ENCODE data around the gene PDCD1. TPM values are rescaled to one million over a fixed set of nuclear protein-coding genes. Genes with fewer than 3 reads are reported as not detected.

The PDCD1 gene
- total RNA-seq, 8 experiments from 2014 or later, result 0.11 to 0.49 (median 0.19) TPM; not detected in 1

- Histone ChIP-seq H3K4me1 (replicated peaks in 1 of 2) (peaks cover 4 to 17% of the 10 kb centered on the region in 2 donors), H3K27ac (no peak overlapping the region), H3K4me3 (peak overlapping the region in 1 of 5 donors; percentile 22)
- in situ Hi-C loops (cut with MboI; ENCODE audit: low pct_unique_long_range_greater_than_20kb in 2 of 9, low sequenced_read_pairs in 9 of 9, unreplicated experiment in 9 of 9), result no loop called here
- ATAC-seq (replicated peaks in 6 of 8), result no peak
- WGBS, 10 experiments, result 42 to 100% (median 67%) methylated on average over 1 to 34 of the region's 37 CpGs; no CpG with 5 or more reads in 1 of the 10 experiments
Measured at GRCh38 chr2:241844831-241845578, 13.7 kb downstream of the PDCD1 start.

- peaks cover 4 to 17% of the 10 kb centered on the region in 2 donors for H3K4me1 ChIP-seq (replicated peaks in 1 of 2)
- H3K27ac ChIP-seq, result no peak overlapping the region
- peak overlapping the region; percentile 1 to 22 (median 10) for H3K4me3 ChIP-seq
- peak; percentile 93 to 98 (median 96) for ATAC-seq (replicated peaks in 6 of 8)
- 0 to 16% (median 11%) methylated on average over 1 to 14 of the region's 65 CpGs; no CpG with 5 or more reads in 4 of the 10 experiments for WGBS, 10 experiments
- in situ Hi-C loops (cut with MboI; ENCODE audit: low pct_unique_long_range_greater_than_20kb in 2 of 9, low sequenced_read_pairs in 9 of 9, unreplicated experiment in 9 of 9), result no loop called here
Measured at GRCh38 chr2:241844066-241844728, 14.5 kb downstream of the PDCD1 start.

GRCh38 chr2:241843321-241844065, 15.2 kb downstream of the PDCD1 start:
- 20 to 36% methylated on average over 1 to 9 of the region's 52 CpGs; no CpG with 5 or more reads in 8 of the 10 experiments for WGBS, 10 experiments
- Histone ChIP-seq H3K4me1 (replicated peaks in 1 of 2) (peaks cover 4 to 17% of the 10 kb centered on the region in 2 donors), H3K27ac (no peak overlapping the region), H3K4me3 (peak overlapping the region in 1 of 5 donors; percentile 22)
- in situ Hi-C loops (cut with MboI; ENCODE audit: low pct_unique_long_range_greater_than_20kb in 2 of 9, low sequenced_read_pairs in 9 of 9, unreplicated experiment in 9 of 9), result no loop called here
- ATAC-seq (replicated peaks in 6 of 8), result peak in 4 of 8 experiments; percentile 3 to 62 (median 55)

GRCh38 chr2:241842620-241843211, 16.0 kb downstream of the PDCD1 start:
- H3K4me3 ChIP-seq, result no peak overlapping the region
- no peak overlapping the region for H3K27ac ChIP-seq
- in situ Hi-C loops (cut with MboI; ENCODE audit: low pct_unique_long_range_greater_than_20kb in 2 of 9, low sequenced_read_pairs in 9 of 9, unreplicated experiment in 9 of 9), result no loop called here
- 43 to 100% (median 75%) methylated on average over 1 to 18 of the region's 29 CpGs; no CpG with 5 or more reads in 4 of the 10 experiments for WGBS, 10 experiments
- ATAC-seq (replicated peaks in 6 of 8), result peak in 4 of 8 experiments; percentile 1 to 31 (median 11)
- H3K4me1 ChIP-seq (replicated peaks in 1 of 2), result peaks cover 4 to 17% of the 10 kb centered on the region in 2 donors

- no peak overlapping the region for H3K4me3 ChIP-seq
- 64 to 95% (median 81%) methylated on average over 3 to 8 of the region's 11 CpGs for WGBS, 10 experiments
- no peak for ATAC-seq (replicated peaks in 6 of 8)
- peaks cover 4 to 17% of the 10 kb centered on the region in 2 donors for H3K4me1 ChIP-seq (replicated peaks in 1 of 2)
- in situ Hi-C loops (cut with MboI; ENCODE audit: low pct_unique_long_range_greater_than_20kb in 2 of 9, low sequenced_read_pairs in 9 of 9, unreplicated experiment in 9 of 9), result no loop called here
- H3K27ac ChIP-seq, result no peak overlapping the region
Measured at GRCh38 chr2:241842067-241842415, 16.7 kb downstream of the PDCD1 start.

GRCh38 chr2:241841181-241842066, 17.3 kb downstream of the PDCD1 start:
- no peak for ATAC-seq (replicated peaks in 6 of 8)
- H3K4me3 ChIP-seq, result no peak overlapping the region
- no peak overlapping the region for H3K27ac ChIP-seq
- H3K4me1 ChIP-seq (replicated peaks in 1 of 2), result peaks cover 4 to 17% of the 10 kb centered on the region in 2 donors
- 46 to 100% (median 81%) methylated on average over 1 to 9 of the region's 28 CpGs; no CpG with 5 or more reads in 1 of the 10 experiments for WGBS, 10 experiments
- in situ Hi-C loops (cut with MboI; ENCODE audit: low pct_unique_long_range_greater_than_20kb in 2 of 9, low sequenced_read_pairs in 9 of 9, unreplicated experiment in 9 of 9), result no loop called here

GRCh38 chr2:241837197-241837965, 21.3 kb downstream of the PDCD1 start:
- in situ Hi-C loops (cut with MboI; ENCODE audit: low pct_unique_long_range_greater_than_20kb in 2 of 9, low sequenced_read_pairs in 9 of 9, unreplicated experiment in 9 of 9), result no loop called here
- 20 to 75% (median 51%) methylated on average over 1 to 9 of the region's 13 CpGs; no CpG with 5 or more reads in 1 of the 10 experiments for WGBS, 10 experiments
- no peak overlapping the region for H3K27ac ChIP-seq
- peak in 4 of 8 experiments; percentile 43 to 61 (median 50) for ATAC-seq (replicated peaks in 6 of 8)
- peaks cover 6 to 9% of the 10 kb centered on the region in 2 donors for H3K4me1 ChIP-seq (replicated peaks in 1 of 2)
- H3K4me3 ChIP-seq, result no peak overlapping the region

GRCh38 chr2:241836292-241836691, 22.4 kb downstream of the PDCD1 start:
- no peak overlapping the region for H3K27ac ChIP-seq
- 40 to 86% (median 74%) methylated on average over 1 to 6 of the region's 6 CpGs; no CpG with 5 or more reads in 2 of the 10 experiments for WGBS, 10 experiments
- H3K4me1 ChIP-seq (replicated peaks in 1 of 2), result peaks cover 6 to 9% of the 10 kb centered on the region in 2 donors
- in situ Hi-C loops (cut with MboI; ENCODE audit: low pct_unique_long_range_greater_than_20kb in 2 of 9, low sequenced_read_pairs in 9 of 9, unreplicated experiment in 9 of 9), result no loop called here
- H3K4me3 ChIP-seq, result no peak overlapping the region
- no peak for ATAC-seq (replicated peaks in 6 of 8)

- H3K4me1 ChIP-seq (replicated peaks in 1 of 2), result peaks cover 6 to 9% of the 10 kb centered on the region in 2 donors
- H3K27ac ChIP-seq, result no peak overlapping the region
- no peak overlapping the region for H3K4me3 ChIP-seq
- WGBS, 10 experiments, result 20 to 100% (median 86%) methylated on average over 1 to 4 of the region's 4 CpGs; no CpG with 5 or more reads in 4 of the 10 experiments
- in situ Hi-C loops (cut with MboI; ENCODE audit: low pct_unique_long_range_greater_than_20kb in 2 of 9, low sequenced_read_pairs in 9 of 9, unreplicated experiment in 9 of 9), result no loop called here
- ATAC-seq (replicated peaks in 6 of 8), result no peak
Measured at GRCh38 chr2:241835611-241836010, 23.1 kb downstream of the PDCD1 start.

GRCh38 chr2:241834527-241835210, 24.0 kb downstream of the PDCD1 start:
- 73 to 97% (median 93%) methylated on average over 1 to 9 of the region's 10 CpGs; no CpG with 5 or more reads in 1 of the 10 experiments for WGBS, 10 experiments
- in situ Hi-C loops (cut with MboI; ENCODE audit: low pct_unique_long_range_greater_than_20kb in 2 of 9, low sequenced_read_pairs in 9 of 9, unreplicated experiment in 9 of 9), result no loop called here
- no peak overlapping the region for H3K4me3 ChIP-seq
- no peak overlapping the region for H3K27ac ChIP-seq
- peaks cover 6 to 9% of the 10 kb centered on the region in 2 donors for H3K4me1 ChIP-seq (replicated peaks in 1 of 2)
- ATAC-seq (replicated peaks in 6 of 8), result no peak
